ENCODE data around the gene ARHGEF11.

ARHGEF11 gene

GRCh38 chr1:157050836-157051235 is 5.3 kb upstream of the ARHGEF11 start:
- Histone ChIP-seq H3K9me3 (ENCODE audit: insufficient read depth, low read depth, low read length) (peaks cover 4% of the 10 kb centered on the region; the same call in 1 of the 2 replicates), H3K79me2 (ENCODE audit: insufficient read depth, low read length) (no peaks in the 10 kb centered on the region), H2AFZ (ENCODE audit: low read length) (no peak overlapping the region), H3K9me2 (replicated peaks; ENCODE audit: low read depth, low read length) (no peaks in the 10 kb centered on the region), H3K9ac (ENCODE audit: low read depth, low read length, poor library complexity, severe bottlenecking) (no peak overlapping the region), H3F3A (ENCODE audit: low read depth) (no peaks in the 10 kb centered on the region), H3K27me3 (ENCODE audit: insufficient read depth, low read length, poor library complexity, severe bottlenecking) (peaks cover 30% of the 10 kb centered on the region), H3K36me3 (ENCODE audit: insufficient read depth, low read length) (no peaks in the 10 kb centered on the region), H4K20me1 (ENCODE audit: insufficient read depth, low read length, poor library complexity, severe bottlenecking) (no peaks in the 10 kb centered on the region), H3K4me1 (ENCODE audit: insufficient read depth, low read length, poor library complexity, severe bottlenecking) (no peaks in the 10 kb centered on the region), H3K4me3 (ENCODE audit: low read length, poor library complexity, severe bottlenecking) (no peak overlapping the region), H3K4me2 (ENCODE audit: low read depth, low read length, poor library complexity, severe bottlenecking) (no peak overlapping the region)
- TF ChIP-seq CTCF (conservative IDR thresholded peaks at IDR 0.05; ENCODE audit: low read length) = no peak
- no peak for TF ChIP-seq EZH2phosphoT487 (IDR thresholded peaks at IDR 0.05; ENCODE audit: borderline replicate concordance)

GRCh38 chr1:157047062-157047410 is 1.5 kb upstream of the ARHGEF11 start:
- Histone ChIP-seq H4K20me1 (ENCODE audit: insufficient read depth, low read length, poor library complexity, severe bottlenecking) (no peaks in the 10 kb centered on the region), H3K4me1 (ENCODE audit: insufficient read depth, low read length, poor library complexity, severe bottlenecking) (no peaks in the 10 kb centered on the region), H3K79me2 (ENCODE audit: insufficient read depth, low read length) (no peaks in the 10 kb centered on the region), H3F3A (ENCODE audit: low read depth) (no peaks in the 10 kb centered on the region), H3K27me3 (ENCODE audit: insufficient read depth, low read length, poor library complexity, severe bottlenecking) (peaks cover 60% of the 10 kb centered on the region), H3K9me3 (ENCODE audit: insufficient read depth, low read depth, low read length) (peaks cover under 1% of the 10 kb centered on the region; the same call in 1 of the 2 replicates), H3K4me2 (ENCODE audit: low read depth, low read length, poor library complexity, severe bottlenecking) (no peak overlapping the region), H3K9ac (ENCODE audit: low read depth, low read length, poor library complexity, severe bottlenecking) (no peak overlapping the region), H3K4me3 (ENCODE audit: low read length, poor library complexity, severe bottlenecking) (no peak overlapping the region), H2AFZ (ENCODE audit: low read length) (no peak overlapping the region), H3K9me2 (replicated peaks; ENCODE audit: low read depth, low read length) (no peaks in the 10 kb centered on the region), H3K36me3 (ENCODE audit: insufficient read depth, low read length) (no peaks in the 10 kb centered on the region)
- TF ChIP-seq EZH2phosphoT487 (IDR thresholded peaks at IDR 0.05; ENCODE audit: borderline replicate concordance) (no peak), CTCF (conservative IDR thresholded peaks at IDR 0.05; ENCODE audit: low read length) (no peak)

- H2AFZ ChIP-seq (ENCODE audit: low read length) = no peak overlapping the region
- H4K20me1 ChIP-seq (ENCODE audit: insufficient read depth, low read length, poor library complexity, severe bottlenecking) = no peaks in the 10 kb centered on the region
- no peak overlapping the region for H3K4me3 ChIP-seq (ENCODE audit: low read length, poor library complexity, severe bottlenecking)
- H3K36me3 ChIP-seq (ENCODE audit: insufficient read depth, low read length) = no peaks in the 10 kb centered on the region
- no peaks in the 10 kb centered on the region for H3K9me2 ChIP-seq (replicated peaks; ENCODE audit: low read depth, low read length)
- H3K4me2 ChIP-seq (ENCODE audit: low read depth, low read length, poor library complexity, severe bottlenecking) = no peak overlapping the region
- no peak for TF ChIP-seq EZH2phosphoT487 (IDR thresholded peaks at IDR 0.05; ENCODE audit: borderline replicate concordance)
- TF ChIP-seq CTCF (conservative IDR thresholded peaks at IDR 0.05; ENCODE audit: low read length) = no peak
- H3K4me1 ChIP-seq (ENCODE audit: insufficient read depth, low read length, poor library complexity, severe bottlenecking) = no peaks in the 10 kb centered on the region
- peaks cover 54% of the 10 kb centered on the region for H3K27me3 ChIP-seq (ENCODE audit: insufficient read depth, low read length, poor library complexity, severe bottlenecking)
- H3K9ac ChIP-seq (ENCODE audit: low read depth, low read length, poor library complexity, severe bottlenecking) = no peak overlapping the region
- H3F3A ChIP-seq (ENCODE audit: low read depth) = no peaks in the 10 kb centered on the region
- no peaks in the 10 kb centered on the region for H3K9me3 ChIP-seq (ENCODE audit: insufficient read depth, low read depth, low read length)
- no peaks in the 10 kb centered on the region for H3K79me2 ChIP-seq (ENCODE audit: insufficient read depth, low read length)
Measured at GRCh38 chr1:157044326-157044725, 1.2 kb downstream of the ARHGEF11 start.
